ENCODE data around the gene ATE1. TPM values are rescaled to one million over a fixed set of nuclear protein-coding genes. Genes with fewer than 3 reads are reported as not detected.

The ATE1 gene
- total and polyA plus RNA-seq, 10 of the 15 experiments (the other 5 are each of a cell fraction or from before 2014, with no cell fraction given): 4.3 to 22.7 (median 15.9) TPM

- CTCF ChIA-PET: interaction anchor here (0.6 to 1.4 kb wide), 4 partner anchors 36 to 778 kb away, joined by 3 to 6 read pairs (median 4); no protein-coding TSS in a partner anchor
- Histone ChIP-seq H3K9me3 (replicated peaks; ENCODE audit: control insufficient read depth, insufficient read depth, low read length) (no peaks in the 10 kb centered on the region; the same call in 2 of the 3 replicates), H3K4me2 (ENCODE audit: control insufficient read depth, insufficient read depth) (no peak overlapping the region), H3K9ac (ENCODE audit: control insufficient read depth, insufficient read depth, low read length) (no peak overlapping the region), H3K4me1 (ENCODE audit: control insufficient read depth, insufficient read depth, low read length) (no peaks in the 10 kb centered on the region), H3K27ac (ENCODE audit: control insufficient read depth, insufficient read depth) (no peak overlapping the region), H2AFZ (ENCODE audit: control insufficient read depth, low read depth, low read length) (no peak overlapping the region), H4K20me1 (ENCODE audit: control insufficient read depth, insufficient read depth) (no peaks in the 10 kb centered on the region), H3K79me2 (ENCODE audit: control insufficient read depth, insufficient read depth, low read length) (no peaks in the 10 kb centered on the region), H3K36me3 (ENCODE audit: control insufficient read depth in 2 of 2, insufficient read depth in 2 of 2, low read length in 1 of 2) (no peaks in the 10 kb centered on the region), H3K27me3 (replicated peaks in 1 of 2; ENCODE audit: control insufficient read depth in 2 of 2, insufficient read depth in 2 of 2, low read length in 1 of 2) (no peaks in the 10 kb centered on the region; a peak in 2 of 4 replicates), H3K4me3 (no peak overlapping the region)
- WGBS (ENCODE audit: insufficient coverage, insufficient replicate concordance, low lambda C conversion rate, missing lambda C conversion rate): 31% methylated on average over 3 of the region's 3 CpGs
- TF ChIP-seq CEBPZ (IDR thresholded peaks at IDR 0.05; ENCODE audit: low read depth, low read length) (no peak), CTCF (IDR thresholded peaks at IDR 0.05 in 2 of 3, conservative IDR thresholded peaks at IDR 0.05 in 1 of 3; ENCODE audit: control insufficient read depth in 2 of 3, extremely low read depth in 1 of 3, insufficient read depth in 1 of 3, low read depth in 3 of 3, low read length in 3 of 3) (peak; percentile 31 to 54 (median 32); a peak in 4 of 6 replicates), EGR1 (IDR thresholded peaks at IDR 0.05; ENCODE audit: borderline replicate concordance in 1 of 2, low read depth in 2 of 2, low read length in 2 of 2) (no peak), ASH2L (IDR thresholded peaks at IDR 0.05; ENCODE audit: borderline replicate concordance, low read depth) (no peak), SMC3 (IDR thresholded peaks at IDR 0.05; ENCODE audit: borderline replicate concordance, low read length) (peak; percentile 24; the same call in 1 of the 2 replicates), TARDBP (IDR thresholded peaks at IDR 0.05; ENCODE audit: borderline replicate concordance) (no peak), RAD21 (IDR thresholded peaks at IDR 0.05; ENCODE audit: insufficient read depth, low read depth, low read length) (0 out of 2 replicates have a peak, but pooled peaks have one; percentile 20)
- DNase-seq (ENCODE audit: low read depth, low spot score) (no peak), ATAC-seq (peak; percentile 64; the same call in 2 of the 3 replicates), FAIRE-seq (no peak)
- SMC1A ChIA-PET (ENCODE audit: uncharacterized antibody, unreplicated experiment): no interaction called here
- POLR2A ChIA-PET: no interaction called here
- RAD21 ChIA-PET (ENCODE audit: unreplicated experiment): no interaction called here
- BruUV-seq (replicated peaks): no TSS peak
- intact Hi-C loops (cut with micrococcal nuclease; ENCODE audit: unreplicated experiment): no loop called here
- in situ Hi-C loops (cut with MboI): no loop called here
Measured at GRCh38 chr10:121696854-121697253, 231.0 kb downstream of the ATE1 start.

Data from GM12878 (cell line).